Measurements from ENCODE around the gene HDDC3. TPM values are rescaled to one million over a fixed set of nuclear protein-coding genes. Genes with fewer than 3 reads are reported as not detected.

HDDC3 gene
- total and polyA plus RNA-seq, 9 of the 15 experiments (the other 6 are each of a cell fraction or from before 2014, with no cell fraction given), result 14.9 to 55.8 (median 36.9) TPM

DNA sequence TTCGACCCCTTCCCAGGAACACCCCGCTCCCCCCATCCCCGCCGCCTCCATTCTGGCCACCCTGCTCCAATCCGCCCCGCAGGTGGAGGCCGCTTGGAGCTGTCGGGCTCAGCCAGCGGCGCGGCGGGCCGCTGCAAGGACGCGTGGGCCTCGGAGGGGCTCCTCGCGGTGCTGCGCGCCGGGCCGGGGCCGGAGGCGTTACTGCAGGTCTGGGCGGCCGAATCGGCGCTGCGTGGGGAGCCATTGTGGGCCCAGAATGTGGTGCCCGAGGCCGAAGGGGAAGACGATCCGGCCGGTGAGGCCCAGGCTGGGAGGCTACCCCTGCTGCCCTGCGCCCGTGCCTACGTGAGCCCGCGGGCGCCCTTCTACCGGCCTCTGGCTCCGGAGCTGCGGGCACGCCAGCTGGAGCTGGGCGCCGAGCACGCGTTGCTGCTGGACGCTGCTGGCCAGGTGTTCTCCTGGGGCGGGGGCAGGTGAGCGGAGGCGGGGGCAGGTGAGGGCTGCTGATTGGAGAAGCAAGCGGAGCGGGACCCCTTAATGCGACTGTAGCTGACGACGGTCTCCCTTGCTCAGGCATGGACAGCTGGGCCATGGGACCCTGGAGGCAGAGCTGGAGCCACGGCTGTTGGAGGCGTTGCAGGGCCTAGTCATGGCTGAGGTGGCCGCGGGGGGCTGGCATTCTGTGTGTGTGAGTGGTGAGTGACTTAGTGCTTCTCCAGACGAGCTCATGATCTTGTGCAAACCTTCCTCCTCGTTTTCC lies 24.9 kb upstream of the HDDC3 start:
- Histone ChIP-seq H3K4me2 (ENCODE audit: insufficient read depth, low read length) (no peak overlapping the region), H3K4me3 (no peak overlapping the region), H3K4me1 (replicated peaks in 1 of 2; ENCODE audit: control insufficient read depth in 2 of 2, insufficient read depth in 2 of 2, low read length in 2 of 2) (peaks cover 8 to 44% of the 10 kb centered on the region in 2 experiments; a peak in 4 of 5 replicates), H3K9me1 (ENCODE audit: control insufficient read depth, insufficient read depth, low read length) (no peaks in the 10 kb centered on the region), H3K9me3 (replicated peaks; ENCODE audit: control insufficient read depth, insufficient read depth, low read depth, low read length) (no peaks in the 10 kb centered on the region), H2AFZ (ENCODE audit: low read depth, low read length) (no peak overlapping the region), H3K27me3 (ENCODE audit: control insufficient read depth in 2 of 2, insufficient read depth in 2 of 2, low read length in 2 of 2) (no peaks in the 10 kb centered on the region), H3K79me2 (ENCODE audit: control insufficient read depth, insufficient read depth, low read length) (peaks cover 31% of the 10 kb centered on the region), H4K20me1 (replicated peaks; ENCODE audit: control insufficient read depth, insufficient read depth, low read length) (no peaks in the 10 kb centered on the region), H3K36me3 (ENCODE audit: control insufficient read depth, insufficient read depth, low read length) (peaks cover 62% of the 10 kb centered on the region), H3K27ac (ENCODE audit: extremely low read depth, low read depth, low read length) (no peak overlapping the region), H3K9ac (ENCODE audit: insufficient read depth in 1 of 2, low read depth in 2 of 2, low read length in 2 of 2) (peak overlapping the region in 1 of 2 experiments; percentile 31; a peak in 1 of 4 replicates)
- in situ Hi-C loops (cut with MboI) (no loop called here), intact Hi-C loops (cut with micrococcal nuclease) (loop anchor here (5.0 kb wide), 1 partner anchor 35 kb away; the partner anchor contains the start of gene PRC1)
- ATAC-seq (no peak), DNase-seq (ENCODE audit: extremely low read depth in 1 of 4, low spot score in 3 of 4) (no peak), FAIRE-seq (no peak)
- TF ChIP-seq SIRT6 (IDR thresholded peaks at IDR 0.05; ENCODE audit: low read depth, low read length) (no peak), HNRNPL (IDR thresholded peaks at IDR 0.05; ENCODE audit: low read depth, low read length) (0 out of 2 replicates have a peak, but pooled peaks have one; percentile 36)
- TF ChIP-seq, protein P1, sequence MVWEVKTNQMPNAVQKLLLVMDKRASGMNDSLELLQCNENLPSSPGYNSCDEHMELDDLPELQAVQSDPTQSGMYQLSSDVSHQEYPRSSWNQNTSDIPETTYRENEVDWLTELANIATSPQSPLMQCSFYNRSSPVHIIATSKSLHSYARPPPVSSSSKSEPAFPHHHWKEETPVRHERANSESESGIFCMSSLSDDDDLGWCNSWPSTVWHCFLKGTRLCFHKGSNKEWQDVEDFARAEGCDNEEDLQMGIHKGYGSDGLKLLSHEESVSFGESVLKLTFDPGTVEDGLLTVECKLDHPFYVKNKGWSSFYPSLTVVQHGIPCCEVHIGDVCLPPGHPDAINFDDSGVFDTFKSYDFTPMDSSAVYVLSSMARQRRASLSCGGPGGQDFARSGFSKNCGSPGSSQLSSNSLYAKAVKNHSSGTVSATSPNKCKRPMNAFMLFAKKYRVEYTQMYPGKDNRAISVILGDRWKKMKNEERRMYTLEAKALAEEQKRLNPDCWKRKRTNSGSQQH (CRISPR knock-in tag; IDR thresholded peaks at IDR 0.05), result no peak
- POLR2A ChIA-PET, result interaction anchor here (0.6 to 3.6 kb wide), 11 partner anchors 8 to 48 kb away, joined by 3 to 20 read pairs (median 4); partner anchors contain the start of gene HDDC3
- whole genome bisulfite sequencing (ENCODE audit: insufficient coverage, low coverage, missing lambda C conversion rate), result 94% methylated on average over 38 of the region's 63 CpGs
- CTCF ChIA-PET (ENCODE audit: low intra/inter-chr PET ratio), result no interaction called here
- BruUV-seq (replicated peaks), result no TSS peak
